ENCODE data around the gene USP40.

GRCh38 chr2:233513953-233514655 lies 52.5 kb downstream of the USP40 start:
- TF ChIP-seq CTCF (IDR thresholded peaks at IDR 0.05) (no peak), EP300 (IDR thresholded peaks at IDR 0.05) (no peak)

Measured in esophagus muscularis mucosa (tissue), 3 donors.